Amniotic epithelial cell (primary cell): ENCODE results near the gene PITPNM1.
"Not testable (repeated sequence)": the region's sequence is repeated elsewhere in the genome, so short reads cannot be mapped to it uniquely, and the experiment has no call there.

Experiments
- DNase-seq: peaks from one replicate; pipeline ENCODE4 v3.0.0-alpha.2; 2010; ENCODE audit warnings: low read depth

The PITPNM1 gene

DNA sequence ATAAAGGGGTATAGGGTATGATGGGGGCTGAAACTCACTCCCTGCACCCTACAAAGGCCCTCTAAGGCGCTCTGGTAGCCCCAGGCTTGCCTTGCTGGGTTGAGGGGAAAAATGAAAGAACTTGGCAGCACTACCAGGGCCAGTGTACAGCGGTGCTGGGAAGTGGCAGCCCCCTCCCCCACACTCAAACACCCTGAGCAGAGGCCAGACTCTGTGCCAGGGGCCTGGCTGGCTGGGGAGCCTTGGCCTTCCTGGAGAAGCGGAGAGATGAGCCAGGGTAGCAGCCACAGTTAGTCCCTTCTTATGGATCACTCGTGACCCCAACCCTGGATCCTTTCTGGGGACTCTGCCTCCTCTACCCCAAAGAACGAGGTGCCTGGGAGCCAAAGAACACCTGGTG is 38.8 kb downstream of the PITPNM1 start:
- no peak for DNase-seq

DNA sequence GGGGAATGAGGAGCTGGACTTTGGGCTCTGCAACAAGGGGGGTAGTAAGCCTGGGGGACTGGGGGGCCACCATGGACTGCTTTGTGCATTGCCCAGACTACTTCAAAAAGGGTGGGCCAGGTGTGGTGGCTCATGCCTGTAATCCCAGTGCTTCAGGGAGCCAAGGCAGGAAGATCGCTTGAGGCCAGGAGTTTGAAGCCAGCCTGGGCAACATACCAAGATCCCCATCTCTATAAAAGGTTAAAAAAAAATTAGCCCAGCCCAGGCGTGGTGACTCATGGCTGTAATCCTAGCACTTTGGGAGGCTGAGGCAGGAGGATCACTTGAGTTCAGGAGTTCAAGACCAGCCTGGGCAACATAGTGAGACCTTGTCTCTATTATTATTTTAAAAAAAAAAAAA is 39.6 kb downstream of the PITPNM1 start:
- not testable (repeated sequence) for DNase-seq

DNA sequence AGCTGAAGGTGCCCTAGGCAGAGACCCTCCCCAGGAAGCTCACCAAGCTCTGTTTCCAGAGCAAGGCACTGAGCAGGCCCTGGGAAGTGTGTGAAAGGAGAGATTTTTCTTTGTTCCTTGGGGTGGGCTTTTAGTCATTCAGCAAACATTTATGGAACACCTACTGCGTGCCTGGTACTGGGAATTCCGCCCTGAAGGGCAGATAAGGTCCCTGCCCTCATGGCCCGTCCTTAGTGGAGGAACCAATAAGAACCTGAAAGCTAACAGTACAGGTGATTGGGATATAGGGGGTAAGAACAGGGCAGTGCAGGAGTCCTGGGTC is 40.0 kb downstream of the PITPNM1 start:
- DNase-seq = peak; percentile 40

DNA sequence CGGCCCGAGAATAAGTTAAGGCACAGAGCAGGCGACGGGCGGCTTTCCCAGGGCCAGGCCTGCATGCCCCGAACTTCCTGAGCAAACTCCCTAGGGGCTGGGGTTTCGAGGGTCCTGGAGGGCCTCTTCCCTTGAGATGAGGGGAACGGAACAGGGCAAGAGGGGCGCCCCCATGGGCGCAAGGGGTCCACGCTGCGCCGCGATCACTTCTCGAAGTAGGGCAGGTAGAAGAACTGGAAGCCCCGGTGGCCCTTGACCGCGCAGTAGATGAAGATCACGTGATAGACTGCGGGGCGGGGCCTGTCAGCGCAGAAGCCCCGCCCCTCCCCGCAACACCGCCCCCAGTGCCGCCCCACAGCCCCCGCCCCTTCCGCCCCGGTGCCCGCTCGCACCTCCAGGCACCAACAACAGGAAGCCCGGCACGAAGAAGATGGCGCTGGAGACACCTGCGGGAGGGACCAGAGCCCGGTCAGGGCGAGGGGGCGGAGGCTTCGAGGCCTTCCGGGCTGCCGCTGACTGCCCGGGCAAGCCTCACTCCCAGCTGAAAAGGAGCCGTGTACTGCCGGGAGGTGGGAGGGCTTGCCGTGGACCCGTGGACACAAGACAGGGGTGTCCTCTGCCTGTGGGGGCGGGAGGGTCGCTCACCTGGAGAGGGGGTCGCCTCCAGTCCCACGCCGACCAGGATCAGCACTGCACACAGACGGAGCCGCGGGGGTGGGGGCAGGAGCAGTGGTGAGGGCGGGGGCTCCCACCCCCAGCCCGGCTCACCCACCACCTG is 40.6 kb downstream of the PITPNM1 start:
- DNase-seq = peak; percentile 78

DNA sequence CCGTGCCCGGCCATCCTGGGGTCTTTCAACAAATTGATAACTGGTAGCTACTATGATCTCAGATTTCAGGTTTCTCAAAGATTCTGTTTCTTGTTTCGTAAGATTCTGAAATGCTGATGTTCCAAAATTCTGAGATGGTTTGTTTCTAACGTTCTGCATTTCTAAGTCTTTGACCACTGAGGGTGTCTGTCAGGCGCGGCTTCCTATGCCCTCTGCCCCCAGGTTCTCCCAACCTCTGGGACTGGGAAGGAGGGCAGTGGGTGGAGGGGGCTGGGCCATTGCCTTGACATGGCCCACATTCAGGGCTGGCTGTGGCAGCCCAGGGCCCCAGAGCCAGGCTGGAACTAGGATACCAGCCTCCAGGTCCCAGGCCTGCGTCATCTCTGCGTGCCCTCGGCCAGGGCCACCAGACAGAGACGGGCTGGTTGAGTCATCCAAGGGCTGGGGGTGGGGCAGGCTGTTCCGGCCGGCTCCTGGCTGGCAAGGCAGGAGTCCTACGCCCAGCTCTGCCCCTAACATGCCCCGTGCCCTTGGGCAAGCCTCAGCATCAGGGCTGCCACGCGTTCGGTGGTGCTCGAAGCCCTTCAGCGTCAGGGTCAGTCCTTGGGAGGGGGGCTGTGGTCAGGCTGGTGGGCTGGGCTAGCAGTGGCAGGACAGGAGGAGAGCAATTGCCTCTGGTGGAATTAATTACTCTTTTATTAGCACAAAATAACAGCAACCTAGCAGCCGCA is 41.3 kb downstream of the PITPNM1 start:
- DNase-seq = peak; percentile 44

DNA sequence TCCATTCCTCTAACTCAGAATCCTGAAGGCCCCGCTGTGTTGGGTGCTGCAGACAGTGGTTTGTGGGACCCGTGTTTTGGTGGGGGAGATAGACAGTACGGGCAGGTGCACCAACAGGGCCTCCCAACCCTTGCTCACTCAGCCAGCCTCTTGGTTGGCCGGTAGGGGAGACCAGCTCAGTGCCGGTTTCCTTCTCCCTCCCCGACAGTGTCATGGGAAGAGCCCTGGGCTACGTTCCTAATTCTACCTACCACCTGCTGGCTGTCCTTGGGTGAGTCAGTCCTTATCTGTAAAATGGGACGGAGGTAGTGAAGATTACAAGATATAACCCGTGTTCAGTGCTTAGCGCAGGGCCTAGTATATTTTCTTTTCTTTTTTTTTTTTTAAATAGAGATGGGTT is 42.0 kb downstream of the PITPNM1 start:
- DNase-seq = no peak

DNA sequence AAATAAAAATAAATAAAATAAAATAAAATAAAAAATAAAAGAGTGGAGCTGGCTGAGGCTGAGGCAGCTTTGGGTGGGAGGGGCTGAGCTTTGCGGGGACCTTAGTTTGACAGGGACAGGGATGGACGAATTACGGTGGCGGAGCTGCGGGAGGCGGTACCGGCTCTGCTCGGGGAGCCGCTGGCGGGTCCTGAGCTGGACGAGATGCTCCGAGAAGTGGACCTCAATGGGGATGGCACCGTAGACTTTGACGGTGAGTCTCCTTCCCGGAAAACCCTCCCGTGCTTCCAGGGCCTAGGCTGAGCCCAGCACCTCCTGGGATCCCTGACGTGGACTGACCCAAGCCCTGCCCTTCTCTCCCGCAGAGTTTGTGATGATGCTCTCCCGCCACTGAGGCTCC is 46.9 kb downstream of the PITPNM1 start:
- DNase-seq = no peak

DNA sequence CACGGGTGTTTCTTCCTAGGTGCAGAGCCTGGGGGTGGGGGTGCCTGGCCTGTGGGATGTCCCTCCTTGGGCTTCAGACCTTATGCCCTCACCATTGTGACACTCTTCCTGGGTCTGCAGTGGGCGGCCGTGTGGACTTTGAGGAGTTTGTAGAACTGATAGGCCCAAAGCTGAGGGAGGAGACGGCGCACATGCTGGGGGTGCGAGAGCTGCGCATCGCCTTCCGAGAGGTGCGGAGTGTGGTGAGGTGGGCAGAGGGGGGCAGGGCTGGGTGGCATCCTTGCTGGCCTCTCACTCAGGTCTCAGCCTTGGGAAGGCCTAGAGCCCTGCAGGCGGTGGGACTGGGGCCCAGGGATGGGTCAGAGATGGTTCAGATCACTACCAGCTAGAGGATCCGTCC is 47.7 kb downstream of the PITPNM1 start:
- no peak for DNase-seq

DNA sequence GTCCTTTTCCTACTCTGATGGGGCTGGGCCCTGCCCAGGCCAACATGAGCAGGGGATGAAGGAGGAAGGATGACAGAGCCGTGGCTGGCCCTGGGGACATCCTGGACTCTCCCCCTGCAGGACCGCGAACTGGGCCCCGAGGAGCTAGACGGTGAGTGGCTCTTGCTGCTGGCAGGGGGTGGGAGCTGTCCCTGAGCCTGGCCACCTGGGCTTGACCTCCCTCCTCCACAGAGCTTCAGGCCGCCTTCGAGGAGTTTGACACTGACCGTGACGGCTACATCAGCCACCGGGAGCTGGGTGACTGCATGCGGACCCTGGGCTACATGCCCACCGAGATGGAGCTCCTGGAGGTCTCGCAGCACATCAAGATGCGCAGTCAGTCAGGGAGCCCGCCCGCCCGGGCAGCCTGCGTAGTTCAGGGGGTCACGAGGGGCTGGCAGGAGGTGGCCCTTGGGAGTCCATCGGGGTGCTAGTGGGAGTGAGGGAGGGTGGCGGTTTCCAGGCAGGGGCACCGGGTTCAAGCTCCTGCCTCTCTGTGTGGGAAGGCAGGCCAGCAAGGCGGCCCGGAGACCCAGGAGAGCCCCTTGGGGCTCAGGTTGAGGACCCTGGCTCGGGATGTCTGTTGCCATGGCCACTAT is 49.0 kb downstream of the PITPNM1 start:
- DNase-seq = no peak

DNA sequence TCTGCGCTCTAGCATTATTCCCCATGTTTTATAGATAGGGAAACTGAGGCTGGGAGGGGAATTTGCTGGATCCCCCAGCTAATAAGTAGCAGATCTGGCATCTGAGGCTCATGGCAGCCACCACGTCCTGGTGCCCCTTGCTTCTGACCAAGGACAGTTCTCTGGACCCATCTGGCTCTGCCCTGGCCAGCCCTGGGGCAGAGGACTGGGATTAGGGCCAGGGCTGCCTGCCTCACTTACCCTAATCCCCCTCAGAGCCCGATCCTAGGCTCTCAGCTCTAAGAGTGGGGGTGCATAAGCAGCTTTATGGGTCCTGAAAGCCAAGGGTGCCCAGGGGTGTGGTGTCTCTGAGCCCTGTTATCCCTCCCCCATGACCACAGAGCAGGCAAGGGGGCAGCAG is 50.1 kb downstream of the PITPNM1 start, which contains the start of gene CABP4:
CABP4 (plus strand) TSS at position 301 of the 400 bp plus-strand sequence; CDS start at position 371, 70 bp downstream.
- no peak for DNase-seq

DNA sequence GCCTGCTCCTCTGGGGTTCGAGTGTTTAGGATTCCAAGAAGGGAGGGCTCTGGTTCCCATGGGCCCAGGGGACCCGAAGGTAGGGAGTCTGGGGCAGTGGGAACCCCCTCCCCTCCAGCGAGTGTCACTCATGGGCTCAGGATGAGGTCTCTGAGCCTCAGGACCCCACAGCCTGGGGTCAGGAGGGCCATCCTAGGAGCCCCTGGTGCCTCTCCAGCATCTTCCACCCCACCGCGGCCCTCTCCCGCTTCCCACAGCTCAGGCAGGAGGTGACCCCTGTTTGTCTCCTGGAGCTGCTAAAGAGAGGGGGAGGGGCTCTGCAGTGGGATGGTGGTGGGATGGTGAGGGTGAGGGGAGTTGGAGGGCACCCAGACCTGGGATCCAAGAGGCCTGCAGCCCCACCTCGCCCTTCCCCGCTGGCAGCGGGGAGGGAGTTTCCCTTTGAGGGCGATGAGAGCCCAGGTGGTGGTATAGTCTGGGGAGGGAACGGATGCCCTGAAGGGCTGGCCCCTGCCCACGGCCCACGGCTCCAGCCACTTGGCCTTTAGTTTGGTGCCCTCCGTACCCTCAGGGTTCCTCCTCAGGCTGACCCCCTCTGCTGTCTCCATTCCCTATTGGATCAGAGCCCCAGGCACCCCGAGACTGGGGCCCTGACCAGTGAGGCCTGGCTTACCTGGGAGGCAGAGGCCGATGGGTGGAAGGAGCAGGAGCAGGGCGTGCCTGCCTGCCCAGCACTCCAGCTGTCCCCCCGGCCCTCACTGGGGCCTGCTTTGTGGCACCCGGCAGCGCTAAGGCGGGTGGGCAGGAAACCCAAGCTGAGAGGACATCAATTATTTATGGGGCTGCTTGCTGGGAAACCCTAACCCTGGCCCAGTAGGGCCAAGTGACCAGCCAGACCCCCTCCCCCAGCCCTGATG is 51.1 kb downstream of the PITPNM1 start:
- no peak for DNase-seq

DNA sequence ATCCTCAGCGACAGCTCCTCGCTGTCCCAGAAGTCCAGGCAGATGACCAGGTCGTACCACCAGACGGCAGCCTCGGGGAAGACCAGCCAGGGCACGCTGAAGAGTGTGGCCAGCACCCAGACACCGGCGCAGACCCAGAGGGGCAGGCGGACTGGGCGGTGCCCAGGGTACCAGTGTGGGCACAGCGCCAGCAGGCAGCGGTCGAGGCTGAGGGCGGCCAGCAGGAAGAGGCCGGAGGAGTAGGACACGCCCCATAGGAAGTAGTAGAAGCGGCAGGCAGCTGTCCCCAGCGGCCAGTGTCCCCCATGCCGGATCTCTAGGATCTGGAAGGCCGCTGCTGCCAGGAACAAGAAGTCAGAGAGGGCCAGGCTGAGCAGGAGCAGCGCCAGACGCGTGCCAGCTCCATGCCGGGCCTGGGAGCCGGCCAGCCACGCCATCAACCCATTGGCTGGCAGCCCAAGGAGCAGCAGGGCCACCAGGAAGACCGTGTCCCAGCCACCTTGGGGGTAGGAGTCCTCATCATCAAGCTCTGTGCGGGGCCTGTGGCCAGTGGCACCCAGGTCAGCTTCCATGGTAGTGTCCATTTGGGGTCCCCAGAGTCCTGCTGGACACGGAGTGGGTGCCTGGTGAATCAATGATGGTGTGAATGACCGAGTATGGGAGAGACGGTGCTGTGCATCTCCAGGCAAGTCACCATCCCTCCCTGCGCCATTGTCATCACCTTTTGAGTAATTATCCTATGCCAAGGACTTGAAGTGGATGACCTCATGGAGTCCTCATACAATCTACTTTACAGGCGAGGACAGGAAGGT is 52.8 kb downstream of the PITPNM1 start, which contains the start of gene GPR152:
GPR152 (minus strand) TSS at position 589 of the 812 bp plus-strand sequence; CDS start at position 584, 5 bp downstream.
- no peak for DNase-seq

DNA sequence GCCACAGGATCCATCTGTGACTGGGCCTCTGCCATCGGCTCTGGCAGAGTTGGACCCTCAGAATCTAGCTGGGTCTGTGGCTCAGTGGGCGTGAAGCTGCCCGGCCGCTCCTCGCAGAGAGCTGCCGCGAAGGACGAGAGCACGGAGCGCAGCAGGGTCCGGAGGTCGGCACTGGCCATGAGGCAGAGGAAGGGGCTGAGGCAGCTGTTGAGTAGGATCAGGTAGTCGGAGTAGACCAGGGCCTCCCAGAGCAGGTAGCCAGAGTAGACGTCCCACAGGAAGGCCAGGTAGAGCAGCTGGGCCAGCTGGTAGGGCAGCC is 53.5 kb downstream of the PITPNM1 start:
- DNase-seq = no peak

DNA sequence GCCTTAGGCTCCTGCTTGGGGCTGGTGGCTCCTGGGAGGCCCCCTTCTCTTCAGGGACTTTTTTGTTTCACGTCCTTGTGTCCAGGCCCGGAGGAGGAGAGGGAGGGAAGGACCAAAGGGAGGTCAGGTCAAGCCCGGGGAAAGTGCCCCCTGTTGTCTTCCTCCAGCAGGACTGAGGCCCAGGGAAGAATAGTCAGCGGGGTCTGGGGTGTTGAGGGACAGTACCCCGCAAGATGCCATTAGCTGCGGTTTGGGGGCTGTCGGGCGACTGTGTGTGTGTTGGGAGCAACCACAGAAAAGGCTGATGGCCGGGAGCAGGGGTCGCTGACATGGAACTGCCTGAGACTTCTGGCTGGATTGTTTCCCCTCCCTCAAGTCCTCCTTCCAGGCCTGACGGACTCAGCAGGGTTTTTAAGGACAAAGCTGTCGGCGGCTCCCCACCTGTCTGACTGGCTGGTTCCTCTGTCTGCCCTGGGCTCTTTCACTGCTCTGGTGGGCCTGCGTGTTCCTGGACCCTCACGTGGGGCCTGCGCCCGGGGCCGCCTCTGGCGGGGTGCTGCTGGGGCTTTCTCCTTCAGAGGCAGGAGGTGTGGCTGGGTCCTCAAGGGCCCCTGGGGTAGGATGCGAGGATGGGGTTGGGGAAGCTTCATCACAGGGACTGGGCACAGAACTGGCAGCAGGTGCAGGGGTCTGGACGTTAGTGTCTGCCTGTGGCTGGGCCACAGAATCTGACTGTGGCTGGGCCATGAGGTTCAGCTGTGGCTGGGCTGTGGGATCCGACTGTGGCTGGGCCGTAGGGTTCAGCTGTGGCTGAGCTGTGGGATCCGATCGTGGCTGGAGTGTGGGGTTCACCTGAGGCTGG is 54.1 kb downstream of the PITPNM1 start:
- DNase-seq = no peak

DNA sequence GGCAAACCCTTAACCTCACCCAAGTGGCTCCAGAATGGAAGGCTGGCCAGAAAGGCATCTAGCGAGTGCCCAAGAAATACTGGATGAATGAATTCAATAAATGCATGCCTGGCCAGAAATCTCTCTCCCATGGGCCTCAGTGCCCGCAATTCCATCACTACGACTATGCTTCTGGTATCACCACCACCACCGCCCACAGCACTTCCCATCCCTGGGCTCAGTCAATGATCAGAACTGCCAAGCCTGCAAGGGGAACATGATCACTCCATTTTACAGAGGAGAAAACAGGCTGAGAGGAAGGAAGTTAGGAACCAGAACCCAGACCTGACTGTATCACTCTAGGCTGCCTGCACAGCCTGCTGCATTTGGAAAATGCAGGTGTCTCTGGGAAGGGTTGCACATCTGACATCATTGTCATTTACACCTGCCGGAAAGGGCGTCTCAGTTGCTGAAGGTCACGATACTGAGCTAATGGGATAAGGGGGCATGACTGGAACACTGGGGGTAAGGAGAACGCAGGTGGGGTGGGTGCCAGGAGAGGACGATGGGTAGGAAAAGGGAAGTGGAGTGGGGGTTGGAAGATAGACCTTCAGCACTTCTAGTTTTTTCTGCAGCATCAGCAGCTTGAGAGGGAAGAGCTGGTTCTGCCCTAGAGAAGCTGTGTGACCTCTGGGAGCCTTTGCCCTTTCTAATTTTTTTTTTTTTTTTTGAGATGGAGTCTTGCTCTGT is 55.9 kb downstream of the PITPNM1 start:
- no peak for DNase-seq

DNA sequence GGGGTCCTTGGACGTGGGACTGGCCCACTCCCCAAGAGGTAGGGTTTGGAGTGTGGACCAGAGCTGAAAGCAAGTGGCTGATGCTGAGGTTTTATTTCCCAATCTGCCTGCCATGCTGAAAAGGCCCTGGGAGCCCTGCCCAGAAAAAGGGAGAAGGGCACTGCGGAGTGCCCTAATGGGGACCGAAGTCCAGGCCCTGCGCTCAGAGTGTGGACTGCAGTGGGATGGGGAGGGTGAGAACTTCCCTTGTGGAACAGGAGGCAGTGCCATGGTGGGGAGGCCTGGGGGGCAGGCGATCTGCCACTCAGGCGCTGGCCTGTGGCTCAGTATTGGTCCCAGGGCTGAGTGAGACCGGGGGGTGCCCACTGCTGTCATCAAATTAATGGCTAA is 56.9 kb downstream of the PITPNM1 start:
- DNase-seq = no peak

DNA sequence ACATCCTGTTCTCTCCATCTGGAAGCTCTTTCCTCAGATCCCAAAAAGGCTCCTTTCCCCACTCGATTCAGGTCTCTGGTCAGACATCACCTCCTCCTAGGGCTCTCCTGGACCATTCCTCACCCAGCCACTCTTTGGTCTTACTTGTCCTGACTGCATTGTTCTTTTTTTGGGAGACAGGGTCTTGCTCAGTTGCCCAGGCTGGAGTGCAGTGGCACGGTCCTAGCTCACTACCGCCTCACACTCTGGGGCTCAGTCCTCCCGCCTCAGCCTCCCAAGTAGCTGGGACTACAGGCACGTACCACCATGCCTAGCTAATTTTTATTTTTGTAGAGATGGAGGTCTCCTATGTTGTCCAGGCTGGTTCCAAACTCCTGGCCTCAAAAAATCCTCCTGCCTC is 59.6 kb downstream of the PITPNM1 start:
- DNase-seq = no peak

DNA sequence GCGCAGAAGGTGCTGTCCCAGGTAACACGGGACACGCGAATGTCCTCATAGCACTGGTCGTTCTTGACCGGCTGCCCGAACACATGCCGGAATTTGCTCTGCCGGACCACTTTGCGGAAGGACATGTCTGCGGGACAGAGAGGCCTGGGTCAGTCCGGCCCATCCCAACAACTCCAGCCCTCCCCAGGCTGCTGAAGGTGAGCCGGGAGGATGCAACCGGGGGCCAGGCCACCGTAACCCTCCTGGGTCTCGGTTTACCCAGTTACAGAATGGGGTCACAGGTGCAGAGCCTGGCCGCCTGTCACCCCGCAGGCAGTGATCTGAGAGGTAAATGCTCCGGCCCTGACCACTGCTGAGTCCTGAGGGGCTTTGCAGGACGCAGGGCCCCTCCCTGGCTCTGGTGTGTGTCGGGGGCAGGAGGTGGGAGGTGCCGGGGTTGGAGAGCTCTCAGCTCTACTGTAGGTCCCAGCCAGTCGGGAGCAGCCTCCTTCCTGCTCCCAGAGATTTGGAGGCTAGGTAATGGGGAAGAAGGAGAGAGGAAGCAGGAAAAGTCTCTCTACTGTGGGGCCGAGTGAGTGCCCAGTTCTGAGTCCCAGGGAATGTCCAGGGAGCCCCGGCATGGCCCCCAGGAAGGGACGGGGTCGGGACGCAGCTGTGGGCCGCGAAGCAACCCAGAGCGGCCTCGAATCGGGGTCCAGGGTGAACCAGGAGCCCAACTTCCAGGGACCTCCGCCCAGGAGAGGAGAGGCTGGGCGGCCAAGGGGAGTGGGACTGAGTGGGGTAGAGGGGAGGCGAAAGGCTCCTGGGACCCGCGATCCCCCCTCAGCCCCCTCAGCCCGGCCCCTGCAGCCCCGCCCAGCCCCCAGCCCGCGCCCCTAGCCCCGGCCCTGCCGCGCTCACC is 62.4 kb downstream of the PITPNM1 start:
- no peak for DNase-seq
